ENCODE results near the gene TMEM115.
A peak's percentile ranks its signal among the peaks of the same experiment; 100 is the strongest.

Gene TMEM115

GRCh38 chr3:50323614-50324199, 35.6 kb downstream of the TMEM115 start:
- no peak for DNase-seq (ENCODE audit: low read depth in 1 of 2, low spot score in 1 of 2)
- Histone ChIP-seq H3K27ac (replicated peaks) (peak overlapping the region; percentile 100), H3K27me3 (ENCODE audit: insufficient read depth, poor library complexity, severe bottlenecking) (no peaks in the 10 kb centered on the region), H3K4me3 (replicated peaks; ENCODE audit: insufficient read depth, low read length) (no peak overlapping the region)
- TF ChIP-seq POLR2AphosphoS5 (IDR thresholded peaks at IDR 0.05; ENCODE audit: low read depth), result 0 out of 2 replicates have a peak, but pooled peaks have one; percentile 6
- TF ChIP-seq GABPA (IDR thresholded peaks at IDR 0.05; ENCODE audit: low read depth), result no peak
- no peak for TF ChIP-seq REST (IDR thresholded peaks at IDR 0.05; ENCODE audit: insufficient replicate concordance, low read depth)
- TF ChIP-seq SPI1 (IDR thresholded peaks at IDR 0.05; ENCODE audit: borderline replicate concordance, low read depth), result peak; percentile 39; the same call in 1 of the 2 replicates

GRCh38 chr3:50323092-50323600, 36.2 kb downstream of the TMEM115 start:
- H3K27ac ChIP-seq (replicated peaks), result peak overlapping the region; percentile 100
- DNase-seq (ENCODE audit: low read depth in 1 of 2, low spot score in 1 of 2), result peak in 1 of 2 experiments; percentile 49
- H3K27me3 ChIP-seq (ENCODE audit: insufficient read depth, poor library complexity, severe bottlenecking), result no peaks in the 10 kb centered on the region
- no peak overlapping the region for H3K4me3 ChIP-seq (replicated peaks; ENCODE audit: insufficient read depth, low read length)
- TF ChIP-seq POLR2AphosphoS5 (IDR thresholded peaks at IDR 0.05; ENCODE audit: low read depth), result peak; percentile 48; the same call in 1 of the 2 replicates
- peak; percentile 26; the same call in 1 of the 2 replicates for TF ChIP-seq SPI1 (IDR thresholded peaks at IDR 0.05; ENCODE audit: borderline replicate concordance, low read depth)
- no peak for TF ChIP-seq CTCF (IDR thresholded peaks at IDR 0.05; ENCODE audit: insufficient read depth, low read length)

GRCh38 chr3:50322386-50323091, 36.8 kb downstream of the TMEM115 start, which contains the start of gene HYAL2:
HYAL2 (minus strand) TSS chr3:50322745; CDS start chr3:50320489, 2,256 bp downstream.
- TF ChIP-seq CTCF (IDR thresholded peaks at IDR 0.05; ENCODE audit: insufficient read depth, low read length) (no peak), REST (IDR thresholded peaks at IDR 0.05; ENCODE audit: insufficient replicate concordance, low read depth) (no peak), GABPA (IDR thresholded peaks at IDR 0.05; ENCODE audit: low read depth) (no peak), POLR2AphosphoS5 (IDR thresholded peaks at IDR 0.05; ENCODE audit: low read depth) (no peak), SPI1 (IDR thresholded peaks at IDR 0.05; ENCODE audit: borderline replicate concordance, low read depth) (no peak)
- no peak for DNase-seq (ENCODE audit: low read depth in 1 of 2, low spot score in 1 of 2)
- no peaks in the 10 kb centered on the region for H3K27me3 ChIP-seq (ENCODE audit: insufficient read depth, poor library complexity, severe bottlenecking)
- H3K4me3 ChIP-seq (replicated peaks; ENCODE audit: insufficient read depth, low read length), result peak within 1 kb of the TSS; percentile 68
- H3K27ac ChIP-seq (replicated peaks), result peak within 1 kb of the TSS; percentile 100

- TF ChIP-seq SPI1 (IDR thresholded peaks at IDR 0.05; ENCODE audit: borderline replicate concordance, low read depth) (no peak), GABPA (IDR thresholded peaks at IDR 0.05; ENCODE audit: low read depth) (no peak), REST (IDR thresholded peaks at IDR 0.05; ENCODE audit: insufficient replicate concordance, low read depth) (no peak)
- Histone ChIP-seq H3K27me3 (ENCODE audit: insufficient read depth, poor library complexity, severe bottlenecking) (no peaks in the 10 kb centered on the region), H3K27ac (replicated peaks) (peak overlapping the region; percentile 100), H3K4me3 (replicated peaks; ENCODE audit: insufficient read depth, low read length) (peak overlapping the region; percentile 68)
- DNase-seq (ENCODE audit: low read depth in 1 of 2, low spot score in 1 of 2), result no peak
Measured at GRCh38 chr3:50322115-50322385, 37.3 kb downstream of the TMEM115 start.

Measured in HL-60 (cell line).